B cell (primary cell): ENCODE data around the gene HMOX1. TPM values are rescaled to one million over a fixed set of nuclear protein-coding genes. Genes with fewer than 3 reads are reported as not detected.

ENCODE experiments used
- ATAC-seq: fragments of 200-7000 bp; cut with Tn5 transposase; one replicate; pipeline ENCODE4 v1.10.0; 2021; ENCODE audit warnings: low read depth, mild to moderate bottlenecking, moderate number of reproducible peaks, moderate library complexity
- CTCF ChIA-PET: fragments of 350-600 bp; sonication (Branson Sonifier 250); formaldehyde crosslinking; loops from one replicate; lab custom pipeline; 2021; ENCODE audit warnings: antibody characterized with exemption, inconsistent platforms; lab: Charles Lee
- POLR2A ChIA-PET: fragments of 350-600 bp; sonication (Branson Sonifier 250); formaldehyde crosslinking; loops from one replicate; lab custom pipeline; 2021; ENCODE audit warnings: antibody characterized with exemption; lab: Charles Lee
- DNase-seq: peaks from one replicate; pipeline ENCODE4 v3.0.0; 2013
- H2AFZ ChIP-seq: 2 replicates; pipeline ENCODE4 v1.6.1; 2012; ENCODE audit warnings: mild to moderate bottlenecking, low read depth, low read length; ENCODE audit not compliant: insufficient read depth, poor library complexity, severe bottlenecking
- H3K27ac ChIP-seq, 2 donors: 1 replicate in 1 of 2; 2 replicates in 1 of 2; pipeline ENCODE4 v1.5.1; 2012 to 2013; ENCODE audit warnings: low read length in 2 of 2, mild to moderate bottlenecking in 2 of 2, moderate library complexity in 1 of 2
- H3K27me3 ChIP-seq, 4 experiments: fragments of 200-600 bp in 1 of 4; sonication (generic) in 1 of 4; replicated peaks in 1 of 4; 1 replicate in 2 of 4; 2 replicates in 2 of 4; pipeline versions ENCODE4 v1.6.1 to v1.7.0; 2013 to 2016; ENCODE audit warnings: low read length in 3 of 4, mild to moderate bottlenecking in 2 of 4, mixed read lengths in 1 of 4, moderate library complexity in 1 of 4; ENCODE audit not compliant: insufficient read depth in 4 of 4, control insufficient read depth in 3 of 4; ENCODE audit errors: control extremely low read depth in 1 of 4
- H3K36me3 ChIP-seq, 2 experiments: replicated peaks in 1 of 2; 1 replicate in 1 of 2; 2 replicates in 1 of 2; pipeline versions ENCODE4 v1.6.1 to v1.7.1; 2013; ENCODE audit warnings: low read length in 1 of 2; ENCODE audit not compliant: insufficient read depth in 2 of 2, control insufficient read depth in 1 of 2; ENCODE audit errors: control extremely low read depth in 1 of 2, extremely low read depth in 1 of 2
- H3K4me1 ChIP-seq, 2 donors: fragments of 200-600 bp in 1 of 2; sonication (generic) in 1 of 2; 1 replicate in 1 of 2; 2 replicates in 1 of 2; pipeline versions ENCODE4 v1.5.1 to v1.6.1; 2013 to 2017; ENCODE audit warnings: low read length in 2 of 2; ENCODE audit not compliant: control insufficient read depth in 2 of 2, insufficient read depth in 2 of 2
- H3K4me2 ChIP-seq: replicated peaks from 2 replicates; pipeline ENCODE3; 2012; ENCODE audit warnings: mild to moderate bottlenecking, low read depth, low read length; ENCODE audit not compliant: poor library complexity, severe bottlenecking
- H3K4me3 ChIP-seq, 5 experiments: fragments of 200-600 bp in 1 of 5; sonication (generic) in 1 of 5; 1 replicate in 3 of 5; 2 replicates in 2 of 5; pipeline versions ENCODE4 v1.5.1 to v1.7.0; 2011 to 2016; ENCODE audit warnings: low read length in 4 of 5, mild to moderate bottlenecking in 4 of 5, low read depth in 2 of 5, control low read depth in 1 of 5, moderate library complexity in 1 of 5; ENCODE audit not compliant: insufficient read depth in 1 of 5; ENCODE audit errors: control extremely low read depth in 1 of 5, extremely low read depth in 1 of 5
- H3K79me2 ChIP-seq: fragments of 200-600 bp; sonication (generic); one replicate; pipeline ENCODE4 v1.6.0; 2016; ENCODE audit warnings: low read length; ENCODE audit not compliant: control insufficient read depth, insufficient read depth
- H3K9ac ChIP-seq: fragments of 200-600 bp; sonication (generic); 2 replicates; pipeline ENCODE4 v1.6.1; 2017; ENCODE audit warnings: mild to moderate bottlenecking, low read length, moderate library complexity
- H3K9me3 ChIP-seq, 3 donors: one replicate each; pipeline versions ENCODE4 v1.6.1 to v1.7.1; 2013; ENCODE audit warnings: low read length in 2 of 3; ENCODE audit not compliant: control insufficient read depth in 2 of 3, insufficient read depth in 1 of 3; ENCODE audit errors: control extremely low read depth in 1 of 3
- H4K20me1 ChIP-seq: 2 replicates; pipeline ENCODE4 v1.6.0; 2012; ENCODE audit warnings: mild to moderate bottlenecking, low read length; ENCODE audit not compliant: insufficient read depth, control insufficient read depth, poor library complexity, severe bottlenecking
- H3K27ac Mint-ChIP-seq: one replicate; pipeline ENCODE4 v1.8.0; 2021; ENCODE audit warnings: mixed read lengths
- H3K27me3 Mint-ChIP-seq: one replicate; pipeline ENCODE4 v1.8.0; 2021; ENCODE audit warnings: mixed read lengths
- H3K4me1 Mint-ChIP-seq: one replicate; pipeline ENCODE4 v1.8.0; 2021; ENCODE audit warnings: mixed read lengths
- H3K4me3 Mint-ChIP-seq: one replicate; pipeline ENCODE4 v1.8.0; 2021; ENCODE audit warnings: mixed read lengths
- H3K9me3 Mint-ChIP-seq: one replicate; pipeline ENCODE4 v1.8.0; 2022; ENCODE audit warnings: mixed read lengths; ENCODE audit not compliant: insufficient read depth
- CTCF ChIP-seq: fragments of 200-600 bp; IDR thresholded peaks from one replicate; pipeline ENCODE4 v1.8.0; 2022; ENCODE audit warnings: antibody characterized with exemption, mild to moderate bottlenecking
- EZH2 ChIP-seq: IDR thresholded peaks from 2 replicates; pipeline ENCODE4 v1.6.1; 2012; ENCODE audit warnings: borderline replicate concordance, low read depth, mild to moderate bottlenecking, moderate library complexity, low read length; ENCODE audit not compliant: insufficient read depth, poor library complexity, severe bottlenecking
- WGBS: methylation state at CpG from one replicate; pipeline ENCODE4 v1.1.5; 2013; ENCODE audit warnings: missing lambda C conversion rate; ENCODE audit not compliant: insufficient coverage; 5-methylcytosine and 5-hydroxymethylcytosine counted together
- intact Hi-C: fragments of 100-400 bp; cut with micrococcal nuclease; formaldehyde crosslinking; loops from one replicate; pipeline ENCODE4 v1.10.0; 2022
- polyA plus RNA-seq: library from polyadenylated mRNA; depleted of rRNA; stranded (reverse); fragments of >200 nt; gene quantifications from 2 replicates; pipeline ENCODE4 v1.2.3, GENCODE V29; 2012
- total RNA-seq, 2 donors: library from RNA; stranded (reverse); fragments of 120-200 nt in 1 of 2; gene quantifications; 1 replicate in 1 of 2; 2 replicates in 1 of 2; pipeline versions ENCODE4 v1.2.3 to v1.2.4, GENCODE V29; 2013 to 2022

HMOX1 gene
- total and polyA plus RNA-seq, 2 donors (not counting 1 experiment from before 2014, with no cell fraction given) = 9.4 to 21.9 TPM

GRCh38 chr22:35434061-35434710, 53.3 kb downstream of the HMOX1 start:
- Histone ChIP-seq H3K4me2 (no peak overlapping the region), H3K4me3 (no peak overlapping the region), H4K20me1 (peaks cover 17% of the 10 kb centered on the region), H3K36me3 (peaks cover 8 to 34% of the 10 kb centered on the region in 2 experiments), H2AFZ (no peak overlapping the region), H3K79me2 (peaks cover 11% of the 10 kb centered on the region), H3K27me3 (no peaks in the 10 kb centered on the region), H3K27ac (no peak overlapping the region), H3K9ac (no peak overlapping the region), H3K4me1 (no peaks in the 10 kb centered on the region), H3K9me3 (peaks cover 2 to 27% (median 13%) of the 10 kb centered on the region in 3 donors)
- TF ChIP-seq CTCF (no peak), EZH2 (no peak)
- DNase-seq (no peak), ATAC-seq (no peak)
- Mint-ChIP-seq H3K27ac (no peak overlapping the region), H3K27me3 (no peaks in the 10 kb centered on the region), H3K4me1 (peaks cover 4% of the 10 kb centered on the region), H3K4me3 (no peak overlapping the region), H3K9me3 (no peaks in the 10 kb centered on the region)
- 94% methylated on average over 3 of the region's 5 CpGs for WGBS
- CTCF ChIA-PET = interaction anchor here (0.7 to 5.7 kb wide), 2 partner anchors 129 to 149 kb away, joined by 3 to 39 read pairs; no protein-coding TSS in a partner anchor
- intact Hi-C loops = loop anchor here (10.0 kb wide), 1 partner anchor 691 kb away; no protein-coding TSS in a partner anchor
- POLR2A ChIA-PET = no interaction called here

GRCh38 chr22:35435201-35435740, 54.4 kb downstream of the HMOX1 start:
- ATAC-seq = no peak
- Histone ChIP-seq H3K4me3 (no peak overlapping the region), H4K20me1 (peaks cover 15% of the 10 kb centered on the region), H2AFZ (no peak overlapping the region), H3K9ac (no peak overlapping the region), H3K27ac (no peak overlapping the region), H3K9me3 (peaks cover 2 to 27% (median 13%) of the 10 kb centered on the region in 3 donors), H3K79me2 (peaks cover 12% of the 10 kb centered on the region), H3K4me2 (no peak overlapping the region), H3K36me3 (peaks cover 8 to 32% of the 10 kb centered on the region in 2 experiments), H3K4me1 (no peaks in the 10 kb centered on the region), H3K27me3 (no peaks in the 10 kb centered on the region)
- CTCF ChIA-PET = interaction anchor here (5.7 kb wide), 1 partner anchor 148 kb away, joined by 39 read pairs; no protein-coding TSS in a partner anchor
- Mint-ChIP-seq H3K9me3 (no peaks in the 10 kb centered on the region), H3K4me1 (peaks cover under 1% of the 10 kb centered on the region), H3K27me3 (no peaks in the 10 kb centered on the region), H3K4me3 (no peak overlapping the region), H3K27ac (no peak overlapping the region)
- DNase-seq = no peak
- TF ChIP-seq CTCF = no peak
- no peak for TF ChIP-seq EZH2
- intact Hi-C loops = loop anchor here (10.0 kb wide), 1 partner anchor 690 kb away; no protein-coding TSS in a partner anchor
- 86% methylated on average over 8 of the region's 8 CpGs for WGBS
- POLR2A ChIA-PET = no interaction called here
